Measurements from ENCODE around the gene CFAP74. TPM values are rescaled to one million over a fixed set of nuclear protein-coding genes. Genes with fewer than 3 reads are reported as not detected.

Gene CFAP74
- total RNA-seq, 1 experiment from 2014 or later, result not detected

DNA sequence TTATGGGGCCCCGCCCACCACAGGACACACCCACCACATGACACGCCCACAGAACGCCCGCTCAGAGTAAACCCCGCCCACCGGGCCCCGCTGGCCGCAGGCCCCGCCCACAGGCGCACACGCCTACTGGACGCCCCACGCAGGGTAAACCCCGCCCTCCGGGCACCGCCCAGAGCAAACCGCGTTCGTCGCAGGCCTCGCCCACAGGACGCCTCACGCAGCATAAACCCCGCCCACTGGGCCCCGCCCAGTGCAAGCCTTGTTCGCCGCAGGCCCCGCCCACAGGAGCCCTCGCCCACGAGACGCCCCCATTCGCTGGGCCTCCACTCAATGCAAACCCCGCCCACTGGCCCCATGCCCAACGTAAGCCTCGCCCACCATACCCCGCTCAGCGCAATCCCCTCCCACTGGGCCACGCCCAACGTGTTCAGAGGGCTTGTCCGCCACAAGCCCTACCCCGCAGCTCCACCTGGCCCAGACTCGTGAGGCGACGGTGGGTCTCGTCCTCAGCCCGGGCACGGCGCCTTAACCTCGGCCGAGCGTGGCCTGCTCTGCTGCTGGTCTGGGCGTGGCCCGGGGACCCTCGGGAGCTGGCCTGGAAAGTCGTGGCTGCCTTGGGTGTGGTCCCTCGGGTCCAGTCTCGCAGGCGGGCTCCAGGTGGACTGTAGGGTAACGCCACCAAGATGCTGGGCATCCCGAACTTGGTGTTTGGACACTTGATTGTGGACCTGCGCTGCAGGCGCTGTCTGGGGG, 84.1 kb downstream of the CFAP74 start:
- TF ChIP-seq, protein P1, sequence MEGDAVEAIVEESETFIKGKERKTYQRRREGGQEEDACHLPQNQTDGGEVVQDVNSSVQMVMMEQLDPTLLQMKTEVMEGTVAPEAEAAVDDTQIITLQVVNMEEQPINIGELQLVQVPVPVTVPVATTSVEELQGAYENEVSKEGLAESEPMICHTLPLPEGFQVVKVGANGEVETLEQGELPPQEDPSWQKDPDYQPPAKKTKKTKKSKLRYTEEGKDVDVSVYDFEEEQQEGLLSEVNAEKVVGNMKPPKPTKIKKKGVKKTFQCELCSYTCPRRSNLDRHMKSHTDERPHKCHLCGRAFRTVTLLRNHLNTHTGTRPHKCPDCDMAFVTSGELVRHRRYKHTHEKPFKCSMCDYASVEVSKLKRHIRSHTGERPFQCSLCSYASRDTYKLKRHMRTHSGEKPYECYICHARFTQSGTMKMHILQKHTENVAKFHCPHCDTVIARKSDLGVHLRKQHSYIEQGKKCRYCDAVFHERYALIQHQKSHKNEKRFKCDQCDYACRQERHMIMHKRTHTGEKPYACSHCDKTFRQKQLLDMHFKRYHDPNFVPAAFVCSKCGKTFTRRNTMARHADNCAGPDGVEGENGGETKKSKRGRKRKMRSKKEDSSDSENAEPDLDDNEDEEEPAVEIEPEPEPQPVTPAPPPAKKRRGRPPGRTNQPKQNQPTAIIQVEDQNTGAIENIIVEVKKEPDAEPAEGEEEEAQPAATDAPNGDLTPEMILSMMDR (IDR thresholded peaks at IDR 0.05; ENCODE audit: unreplicated experiment), result no peak
- Mint-ChIP-seq H3K27me3 (ENCODE audit: insufficient read depth, unreplicated experiment) (no peaks in the 10 kb centered on the region), H3K4me1 (ENCODE audit: insufficient read depth, unreplicated experiment) (no peaks in the 10 kb centered on the region), H3K9me3 (ENCODE audit: unreplicated experiment) (no peaks in the 10 kb centered on the region), H3K4me3 (ENCODE audit: unreplicated experiment) (peak overlapping the region; percentile 60), H3K27ac (ENCODE audit: low read depth, unreplicated experiment) (no peak overlapping the region), H3K36me3 (ENCODE audit: insufficient read depth, unreplicated experiment) (peaks cover 13% of the 10 kb centered on the region)
- no TSS peak for BruUV-seq (replicated peaks)
- peak; percentile 96 for DNase-seq (ENCODE audit: unreplicated experiment)
- POLR2A ChIA-PET, result no interaction called here
- intact Hi-C loops (cut with micrococcal nuclease), result no loop called here
- CTCF ChIA-PET, result no interaction called here

DNA sequence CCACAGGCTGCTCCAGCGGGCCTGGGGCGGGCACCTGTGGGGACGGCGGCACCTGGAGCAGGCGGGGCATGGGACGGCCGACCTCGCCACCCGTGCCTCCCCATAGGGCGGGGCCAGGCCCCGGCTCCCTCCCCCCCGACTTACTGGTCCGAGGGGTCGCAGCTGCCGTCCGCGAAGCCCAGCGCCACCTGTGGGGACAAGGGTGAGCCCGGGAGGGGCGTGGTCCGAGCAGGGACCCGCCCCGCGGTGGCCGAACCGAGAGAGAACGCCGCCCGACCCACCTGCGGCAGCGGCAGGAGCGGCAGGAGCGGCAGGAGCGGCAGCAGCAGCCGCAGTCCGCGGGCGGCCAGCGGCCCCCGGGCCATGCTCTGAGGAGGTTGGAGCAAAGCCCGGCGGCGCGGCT, 84.7 kb downstream of the CFAP74 start, which contains the start of gene TMEM52:
TSS of gene TMEM52 (minus strand) at position 379 of the 403 bp plus-strand sequence. CDS start at position 365, 14 bp downstream.
- TF ChIP-seq, protein P1 (IDR thresholded peaks at IDR 0.05; ENCODE audit: unreplicated experiment), result no peak
- no peak within 1 kb of the TSS for H3K27ac Mint-ChIP-seq (ENCODE audit: low read depth, unreplicated experiment)
- no TSS peak for BruUV-seq (replicated peaks)
- no peaks in the 10 kb centered on the region for H3K9me3 Mint-ChIP-seq (ENCODE audit: unreplicated experiment)
- H3K27me3 Mint-ChIP-seq (ENCODE audit: insufficient read depth, unreplicated experiment), result no peaks in the 10 kb centered on the region
- intact Hi-C loops (cut with micrococcal nuclease), result no loop called here
- no peak for DNase-seq (ENCODE audit: unreplicated experiment)
- H3K4me3 Mint-ChIP-seq (ENCODE audit: unreplicated experiment), result peak within 1 kb of the TSS; percentile 60
- H3K36me3 Mint-ChIP-seq (ENCODE audit: insufficient read depth, unreplicated experiment), result peaks cover 13% of the 10 kb centered on the region
- CTCF ChIA-PET, result no interaction called here
- POLR2A ChIA-PET, result no interaction called here
- H3K4me1 Mint-ChIP-seq (ENCODE audit: insufficient read depth, unreplicated experiment), result no peaks in the 10 kb centered on the region

DNA sequence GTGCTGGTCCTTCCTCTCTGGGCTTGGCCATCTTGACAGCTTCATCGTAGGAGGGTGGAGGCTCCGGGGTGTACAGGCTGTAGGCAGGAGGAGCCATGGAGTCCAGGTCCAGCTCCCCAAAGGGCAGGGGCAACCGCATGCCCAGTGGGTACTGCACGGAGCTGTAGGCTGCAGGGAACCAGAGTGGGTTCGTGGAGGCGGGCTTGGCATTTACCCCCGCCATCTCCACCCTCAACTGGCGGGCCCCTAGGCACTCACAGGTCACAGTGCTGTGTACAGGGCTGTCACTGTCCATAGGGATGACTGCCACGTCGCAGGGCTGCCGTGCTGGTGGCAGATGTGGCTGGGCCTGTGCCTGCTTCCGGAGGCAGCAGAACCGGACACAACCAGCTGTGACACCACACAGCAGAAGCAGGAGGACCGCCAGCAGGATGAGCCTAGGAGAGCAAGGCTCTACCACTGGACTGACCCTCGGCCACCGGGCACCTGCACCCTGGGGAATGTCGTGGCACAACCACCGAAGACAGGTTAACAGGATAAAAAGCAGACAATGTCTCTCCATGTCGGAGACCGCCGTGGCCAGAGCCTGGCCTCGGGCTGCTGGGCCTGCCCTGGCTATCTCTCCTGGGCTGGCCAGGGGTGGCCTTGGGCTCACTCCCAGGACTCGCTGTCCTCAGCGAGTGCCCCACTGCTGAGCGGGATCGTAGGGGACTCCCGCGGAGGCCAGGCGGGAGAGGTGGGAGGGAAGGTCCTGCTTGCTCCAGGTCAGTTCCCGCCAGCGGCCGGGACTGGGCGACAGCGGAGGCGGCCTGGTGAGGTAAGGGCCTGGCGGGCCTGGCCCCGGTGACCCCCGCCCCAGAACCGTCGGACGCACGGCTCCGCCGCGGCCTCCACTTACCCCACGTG, 85.3 kb downstream of the CFAP74 start:
- H3K4me3 Mint-ChIP-seq (ENCODE audit: unreplicated experiment), result peak overlapping the region; percentile 60
- DNase-seq (ENCODE audit: unreplicated experiment), result no peak
- H3K36me3 Mint-ChIP-seq (ENCODE audit: insufficient read depth, unreplicated experiment), result peaks cover 6% of the 10 kb centered on the region
- no TSS peak for BruUV-seq (replicated peaks)
- intact Hi-C loops (cut with micrococcal nuclease), result no loop called here
- ChIA-PET CTCF (interaction anchor here (1.2 to 1.3 kb wide), 2 partner anchors 9 to 127 kb away, joined by 4 to 7 read pairs; no protein-coding TSS in a partner anchor), POLR2A (no interaction called here)
- no peaks in the 10 kb centered on the region for H3K4me1 Mint-ChIP-seq (ENCODE audit: insufficient read depth, unreplicated experiment)
- TF ChIP-seq, protein P1 (IDR thresholded peaks at IDR 0.05; ENCODE audit: unreplicated experiment), result no peak
- no peaks in the 10 kb centered on the region for H3K9me3 Mint-ChIP-seq (ENCODE audit: unreplicated experiment)
- no peak overlapping the region for H3K27ac Mint-ChIP-seq (ENCODE audit: low read depth, unreplicated experiment)
- H3K27me3 Mint-ChIP-seq (ENCODE audit: insufficient read depth, unreplicated experiment), result no peaks in the 10 kb centered on the region

All from MCF 10A (cell line).